ENCODE results near the gene ANO1.

The ANO1 gene

DNA sequence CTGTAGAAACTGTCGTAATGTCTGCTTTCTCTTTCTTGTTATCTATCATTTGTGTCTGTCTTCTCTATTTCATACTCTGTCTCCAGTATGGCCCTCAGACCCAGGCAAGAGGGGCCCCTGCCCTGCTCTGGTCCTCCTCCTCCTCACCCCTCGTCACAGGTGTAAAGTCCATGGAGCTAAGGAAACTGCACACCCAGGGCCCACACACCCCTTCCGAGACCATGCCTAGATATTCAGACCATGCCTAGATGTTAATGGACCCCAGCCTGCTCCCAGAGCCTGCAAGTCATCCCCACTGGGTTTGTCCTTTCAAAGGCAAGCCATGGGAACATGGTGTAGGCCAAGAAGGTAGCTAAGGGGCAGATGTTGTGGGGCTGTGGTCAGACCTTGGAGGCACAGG is 24.1 kb upstream of the ANO1 start:
- no peak for DNase-seq

DNA sequence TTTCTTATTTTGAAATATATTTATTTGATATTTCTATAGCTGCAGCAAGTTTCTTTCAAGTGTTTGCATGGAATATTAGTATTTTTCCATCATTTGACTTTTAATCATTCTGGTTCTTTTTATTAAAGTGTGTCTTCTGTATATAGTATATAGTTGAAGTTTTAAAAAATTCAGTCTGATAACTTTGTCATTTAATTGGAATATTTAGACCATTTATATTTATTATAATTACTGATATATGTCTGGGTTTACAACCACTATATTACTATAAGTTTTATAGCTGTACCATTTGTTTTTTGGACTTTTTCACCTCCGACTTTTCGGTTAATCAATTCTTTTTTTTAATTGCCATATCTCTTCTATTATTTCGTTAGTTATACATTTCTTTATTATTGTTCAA is 22.7 kb upstream of the ANO1 start:
- DNase-seq, result no peak

DNA sequence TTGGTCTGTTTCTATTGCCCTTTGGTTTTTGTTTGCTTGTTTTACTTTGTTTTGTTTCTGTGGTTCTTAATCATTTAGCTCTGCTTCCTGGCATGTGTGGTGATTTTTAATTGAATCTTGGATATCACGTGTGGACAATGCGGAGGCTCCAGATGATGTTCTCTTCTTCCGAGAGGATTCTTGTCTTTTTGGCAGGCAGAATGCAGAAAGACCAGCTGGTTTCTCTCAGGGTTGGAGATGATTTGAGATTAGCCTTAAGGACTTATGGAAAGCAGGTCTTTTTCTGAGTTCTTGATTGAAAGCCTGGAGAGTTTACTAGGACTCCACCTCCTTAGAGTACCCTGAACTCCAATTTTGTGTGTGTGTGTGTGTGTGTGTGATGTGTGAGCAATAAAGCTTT is 21.0 kb upstream of the ANO1 start:
- no peak for DNase-seq

DNA sequence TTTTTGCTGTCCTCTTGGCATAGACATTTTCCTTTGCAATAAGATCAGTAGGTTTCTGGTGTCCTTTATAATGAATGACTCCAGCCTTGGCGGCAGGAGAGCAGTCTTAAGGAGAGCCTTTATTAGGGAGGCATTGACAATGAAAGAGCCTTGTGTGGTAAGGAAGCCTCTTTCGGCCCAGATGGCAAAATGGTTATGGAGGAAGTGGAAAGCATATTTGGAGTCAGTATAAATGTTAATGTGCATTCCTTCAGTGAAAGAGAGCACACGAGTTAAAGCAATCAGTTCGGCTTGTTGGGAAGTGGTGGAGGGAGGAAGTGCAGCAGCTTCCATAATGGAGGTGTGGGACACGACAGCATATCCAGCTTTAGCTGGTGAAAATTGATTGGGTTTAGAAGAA is 18.1 kb upstream of the ANO1 start:
- no peak for DNase-seq

DNA sequence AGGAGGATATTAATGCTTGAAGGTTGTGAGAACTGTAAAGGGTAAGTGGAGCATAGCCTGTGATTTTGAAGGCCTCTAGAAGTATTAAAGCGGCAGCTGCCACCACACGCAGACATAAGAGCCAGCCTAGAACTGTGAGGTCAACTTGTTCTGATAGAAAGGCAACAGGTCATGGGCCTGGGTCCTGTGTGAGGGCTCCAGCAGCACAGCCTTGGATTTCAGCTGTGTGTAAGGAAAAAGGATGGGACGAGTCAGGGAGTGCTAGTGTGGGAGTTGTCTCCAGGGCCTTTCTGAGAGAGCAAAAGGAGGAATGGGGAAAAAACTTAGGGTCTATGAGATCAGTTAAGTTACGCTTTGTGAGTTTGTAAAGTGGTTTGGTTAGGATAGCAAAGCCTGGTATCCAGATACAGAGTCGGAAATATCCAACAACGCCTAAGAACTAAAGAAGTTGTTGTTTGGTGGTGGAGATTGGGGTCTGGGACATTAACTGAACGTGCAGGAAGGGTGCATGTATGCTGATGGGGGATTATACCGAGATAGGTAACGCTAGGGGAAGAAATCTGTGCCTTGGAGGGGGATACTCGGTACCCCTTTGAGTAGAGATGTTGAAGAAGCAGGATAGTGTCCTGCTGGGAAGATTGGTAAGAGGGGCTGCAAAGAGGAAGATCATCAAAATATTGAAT is 17.4 kb upstream of the ANO1 start:
- no peak for DNase-seq

DNA sequence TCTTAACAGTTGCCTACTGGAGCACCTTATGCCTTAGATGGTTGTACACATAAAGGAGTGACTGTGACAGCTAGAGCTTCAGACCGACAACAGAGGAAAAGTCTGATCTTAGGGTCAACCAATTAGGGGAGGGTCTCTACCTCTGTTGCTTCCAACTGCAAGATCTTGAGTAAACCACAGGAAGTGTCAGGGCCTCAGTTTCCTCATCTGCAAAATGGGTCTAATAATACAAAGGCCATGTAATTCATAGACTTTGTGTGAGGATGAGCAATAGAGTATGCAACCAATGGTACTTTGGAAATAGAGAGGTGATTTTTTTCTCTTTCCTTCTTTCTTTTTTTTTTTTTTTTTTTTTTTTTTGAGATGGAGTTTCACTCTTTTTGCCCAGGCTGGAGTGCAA is 16.4 kb upstream of the ANO1 start:
- no peak for DNase-seq

DNA sequence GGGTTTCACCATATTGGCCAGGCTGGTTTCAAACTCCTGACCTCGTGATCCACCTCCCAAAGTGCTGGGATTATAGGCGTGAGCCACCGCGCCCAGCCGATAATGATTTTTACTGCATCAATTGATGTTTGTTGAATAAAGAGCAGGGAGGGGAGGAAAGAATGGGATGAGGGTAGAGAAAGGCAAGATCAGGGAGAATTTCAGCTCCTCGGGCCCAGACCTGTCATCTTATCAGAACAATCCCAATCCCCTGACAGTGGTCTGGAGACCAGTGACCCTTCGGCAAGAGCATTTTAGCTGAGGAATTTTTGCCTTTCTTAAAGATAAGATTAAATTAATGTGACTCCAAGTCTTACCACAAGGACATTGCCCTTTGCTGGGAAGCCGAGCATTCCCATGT is 15.0 kb upstream of the ANO1 start:
- no peak for DNase-seq

DNA sequence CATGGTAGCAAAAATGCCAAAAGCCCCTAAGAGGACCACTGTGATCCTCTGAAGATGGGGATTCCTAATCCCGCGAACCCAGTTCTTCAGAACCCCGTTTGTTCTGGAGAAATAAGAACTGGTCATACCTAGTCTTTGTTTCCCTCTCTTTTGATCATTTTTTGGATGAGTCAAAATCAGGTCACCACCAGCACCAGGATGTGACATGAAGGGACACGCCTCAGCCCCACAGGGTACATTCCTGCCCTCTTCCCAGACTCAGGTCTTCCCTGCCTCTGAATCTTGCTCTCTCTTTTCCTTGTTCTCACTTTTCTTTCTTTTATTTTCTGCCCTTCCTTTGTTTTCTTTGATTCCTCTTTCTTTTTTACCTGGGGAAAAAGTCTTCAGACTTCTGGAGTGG is 14.6 kb upstream of the ANO1 start:
- DNase-seq, result no peak

DNA sequence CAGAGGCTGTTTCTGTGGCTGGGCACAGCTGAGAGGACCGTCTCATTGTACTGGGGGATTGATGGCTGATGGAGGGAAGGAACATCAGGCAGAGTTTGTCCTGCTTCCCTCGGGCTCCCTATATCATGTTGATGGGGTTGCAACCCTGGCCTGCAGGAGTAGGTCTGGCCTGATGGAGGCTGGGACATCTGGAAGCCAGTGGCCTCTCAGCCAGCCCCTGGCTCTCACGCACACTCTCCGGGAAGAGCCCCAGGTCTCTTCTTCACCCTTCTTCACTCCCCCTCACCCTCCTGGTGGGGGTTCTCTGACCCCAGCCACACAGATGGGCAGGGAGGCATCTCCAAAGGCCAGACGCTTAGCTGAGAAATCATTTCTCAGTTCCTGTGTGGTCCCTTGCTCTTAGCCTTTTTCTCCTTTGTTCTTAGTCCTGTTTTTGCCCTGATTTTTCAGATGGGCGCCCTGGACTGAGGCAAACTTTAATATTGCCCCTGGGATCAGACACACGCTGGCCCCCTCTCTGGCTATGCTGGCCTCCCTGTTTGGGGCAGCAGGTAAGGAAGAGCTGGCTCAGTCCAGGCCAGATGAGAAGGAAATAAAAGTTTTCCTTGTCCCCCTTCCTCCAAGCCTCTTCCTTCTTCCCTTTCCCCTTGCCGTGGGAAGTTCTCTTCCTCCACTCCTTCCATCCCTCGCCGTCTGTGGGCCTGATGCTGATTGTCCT is 13.9 kb upstream of the ANO1 start:
- DNase-seq, result no peak

DNA sequence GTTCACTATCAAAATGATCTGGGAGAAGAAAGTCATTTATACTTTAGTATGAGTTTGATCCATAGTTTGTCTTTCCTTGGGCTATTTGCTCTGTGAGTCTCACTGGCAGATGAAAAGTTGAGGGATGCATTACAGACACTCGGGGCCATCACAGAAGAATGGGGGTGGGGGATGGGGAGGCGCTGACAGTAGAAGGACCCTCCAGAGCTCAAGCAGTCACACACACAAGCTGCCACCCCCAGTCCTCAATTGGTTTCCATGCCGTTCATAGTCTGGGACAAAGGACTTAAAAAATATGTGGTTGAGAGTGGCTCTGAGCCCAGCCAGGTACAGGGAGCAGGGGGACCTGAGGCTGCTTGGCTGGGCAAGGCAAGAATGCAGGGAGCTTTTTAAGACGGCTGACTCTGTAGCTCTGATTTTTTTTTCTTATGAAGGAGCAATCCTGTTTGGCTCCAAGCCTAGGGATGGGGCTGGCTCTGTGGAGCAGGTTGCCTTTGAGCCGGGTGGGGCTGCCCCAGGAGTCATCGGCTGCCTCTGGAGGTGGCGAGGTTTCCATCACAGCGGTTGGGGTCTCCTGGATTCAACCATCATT is 13.3 kb upstream of the ANO1 start:
- DNase-seq, result no peak

DNA sequence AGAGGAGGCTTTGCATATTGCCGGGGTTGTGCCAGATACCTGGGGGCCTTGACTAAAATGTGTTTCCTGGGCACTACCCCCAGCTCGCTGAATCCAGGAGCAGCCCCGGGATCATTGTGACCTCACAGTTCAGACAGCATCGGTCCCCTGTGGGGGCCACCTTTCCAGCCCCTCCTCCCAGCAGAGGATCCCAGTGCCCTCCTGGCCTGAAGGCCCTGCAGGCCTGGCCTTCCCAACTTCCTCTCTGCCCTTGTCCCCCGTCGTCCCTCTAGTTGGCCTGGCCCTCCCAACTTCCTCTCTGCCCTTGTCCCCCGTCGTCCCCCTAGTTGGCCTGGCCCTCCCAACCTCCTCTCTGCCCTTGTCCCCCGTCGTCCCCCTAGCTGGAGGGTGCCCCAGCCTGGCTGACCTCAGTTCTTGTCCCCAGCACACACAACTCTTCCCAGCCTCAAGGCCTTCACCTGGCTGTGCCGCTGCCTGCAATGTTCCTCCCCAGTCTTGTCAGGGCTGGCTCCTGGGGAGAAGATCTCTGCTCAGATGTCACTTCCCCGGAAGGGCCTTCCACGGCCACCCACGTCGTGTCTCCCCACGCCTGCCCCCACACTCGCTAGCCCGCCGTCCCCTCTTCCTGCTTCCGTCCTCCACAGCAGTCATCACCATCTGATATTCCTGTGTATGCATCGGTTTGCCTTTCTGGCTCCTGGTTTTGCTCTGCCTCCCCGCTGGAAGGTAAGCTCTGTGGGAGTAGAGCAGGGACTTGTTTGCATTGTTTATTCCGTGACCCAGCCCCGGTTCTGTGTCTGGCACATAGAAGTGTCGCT is 12.6 kb upstream of the ANO1 start:
- DNase-seq, result no peak

DNA sequence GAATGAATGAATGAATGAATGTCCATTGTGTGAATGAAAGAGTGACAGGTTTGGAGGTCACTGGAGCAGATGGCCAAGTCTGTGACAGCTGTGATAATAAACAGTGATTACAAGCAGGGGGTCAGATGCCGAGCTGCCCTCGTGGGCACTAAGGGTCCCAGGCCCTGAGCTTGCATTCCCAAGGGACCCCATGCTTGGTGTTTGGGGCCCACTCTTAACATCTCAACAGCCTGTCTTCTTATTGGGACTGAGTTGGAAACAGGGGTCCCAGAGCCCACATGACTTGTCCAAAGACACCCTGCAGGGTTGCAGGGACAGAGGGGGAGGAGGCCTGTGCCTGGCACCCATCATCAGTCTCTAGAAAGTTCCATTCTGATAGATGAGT is 12.0 kb upstream of the ANO1 start:
- no peak for DNase-seq

DNA sequence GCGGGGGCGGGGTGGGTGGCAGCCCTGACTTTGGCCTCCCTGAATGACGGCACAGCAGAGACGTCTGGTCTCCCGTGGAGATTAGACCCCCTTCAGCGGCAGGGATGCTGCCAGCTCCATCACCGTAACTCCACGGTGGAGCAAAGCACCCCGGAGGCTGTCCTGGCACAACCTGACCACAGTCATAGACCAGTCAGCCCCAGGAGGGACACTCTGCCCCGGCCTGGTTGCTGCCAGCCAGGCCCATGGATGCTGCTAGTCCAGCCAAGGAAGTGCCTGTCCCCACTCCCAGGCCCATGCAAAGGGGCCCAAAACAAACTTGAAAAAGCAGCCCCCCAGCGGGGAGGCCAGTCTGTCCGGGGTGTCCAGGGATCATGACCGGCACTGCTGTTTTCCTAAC is 11.5 kb upstream of the ANO1 start:
- DNase-seq, result no peak

DNA sequence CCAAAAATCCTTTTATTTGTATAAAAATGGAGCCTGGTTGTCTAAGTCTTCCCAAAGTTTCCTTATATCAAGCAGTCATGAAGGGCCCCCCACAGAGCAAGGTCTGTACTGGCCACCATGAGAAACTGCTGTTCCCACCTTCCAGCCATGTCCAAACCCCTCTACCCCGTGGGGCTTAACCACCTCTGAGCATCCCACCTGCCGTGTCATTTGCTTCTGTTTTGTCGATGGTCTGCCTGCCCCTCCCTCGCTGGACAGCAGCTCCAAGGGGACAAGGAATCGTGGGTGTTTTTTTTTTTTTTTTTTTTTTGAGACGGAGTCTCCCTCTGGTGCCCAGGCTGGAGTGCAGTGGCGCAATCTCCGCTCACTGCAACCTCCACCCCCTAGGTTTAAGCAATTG is 11.1 kb upstream of the ANO1 start:
- no peak for DNase-seq

DNA sequence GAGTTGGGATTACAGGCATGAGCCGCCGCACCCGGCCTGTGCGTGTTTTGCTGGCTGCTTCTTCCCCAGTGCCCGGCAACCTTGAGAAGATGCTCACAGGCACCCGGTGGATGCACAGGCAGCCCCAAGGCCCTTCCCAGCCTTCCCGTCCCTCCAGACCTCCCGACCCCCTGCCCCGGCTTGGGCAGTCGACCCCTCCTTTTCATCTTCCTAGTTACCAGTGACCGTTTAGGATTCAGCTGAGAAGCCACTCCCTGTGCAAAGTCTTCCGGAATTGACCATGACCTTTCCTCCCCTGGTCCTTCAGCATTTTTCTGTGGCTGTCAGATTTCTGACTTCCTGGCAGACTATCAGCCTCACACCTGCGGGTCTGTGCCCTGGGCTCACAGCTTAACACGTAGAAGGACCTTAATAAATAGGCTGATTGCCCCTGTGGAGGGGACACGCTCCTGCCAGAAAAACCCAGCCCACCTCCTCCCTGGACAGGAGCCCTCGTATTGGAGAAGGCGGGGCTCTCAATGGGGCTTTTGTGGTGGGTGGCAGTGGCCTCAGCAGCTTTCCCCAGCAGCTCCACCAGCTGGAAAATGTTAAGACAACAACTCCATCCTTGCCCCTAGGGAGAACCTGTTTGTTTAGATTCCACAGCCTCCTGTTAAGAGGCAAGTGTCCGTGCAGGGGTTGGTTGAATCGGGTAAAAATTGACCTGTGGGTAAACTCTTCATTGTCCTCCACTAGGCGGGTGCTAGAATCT is 10.4 kb upstream of the ANO1 start:
- no peak for DNase-seq

DNA sequence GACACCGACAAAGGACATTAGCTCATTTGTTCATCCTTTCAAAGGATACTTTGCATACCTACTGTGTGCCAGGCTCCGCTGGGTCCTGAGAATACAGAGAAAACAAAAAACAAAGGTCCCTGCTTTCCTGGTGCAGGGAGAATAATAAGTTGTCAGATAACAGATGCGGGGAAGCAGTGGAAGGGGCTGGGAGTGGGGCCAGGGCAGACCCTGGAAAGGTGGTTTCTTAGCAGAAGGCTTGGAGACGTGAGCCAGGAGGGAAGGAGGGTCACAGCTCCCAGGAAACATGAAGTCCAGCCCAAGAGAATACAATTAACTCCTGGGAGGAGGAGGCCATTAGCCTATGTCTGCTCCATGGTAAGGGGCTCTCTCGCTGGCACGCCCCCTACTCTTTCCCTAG is 9.8 kb upstream of the ANO1 start:
- DNase-seq, result no peak

DNA sequence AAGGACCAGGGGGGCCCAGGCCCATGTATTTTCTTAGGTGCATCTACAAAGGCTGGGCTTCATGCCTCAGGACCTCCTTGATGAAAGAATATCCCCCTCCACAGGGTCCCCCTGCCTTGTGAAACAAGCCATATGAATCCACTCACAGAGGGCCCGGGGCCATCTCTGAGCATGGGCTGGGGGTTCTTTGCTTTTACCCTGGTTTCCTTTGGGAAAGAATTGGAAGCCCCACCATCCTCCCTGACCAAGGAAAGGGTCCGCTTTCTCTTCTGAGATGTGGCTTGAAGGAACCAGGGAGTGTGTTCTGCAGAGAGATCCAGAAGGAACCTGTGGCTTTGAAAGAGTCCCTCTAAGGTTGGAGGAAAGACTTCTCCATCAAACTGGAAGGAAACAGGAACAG is 9.2 kb upstream of the ANO1 start:
- no peak for DNase-seq

DNA sequence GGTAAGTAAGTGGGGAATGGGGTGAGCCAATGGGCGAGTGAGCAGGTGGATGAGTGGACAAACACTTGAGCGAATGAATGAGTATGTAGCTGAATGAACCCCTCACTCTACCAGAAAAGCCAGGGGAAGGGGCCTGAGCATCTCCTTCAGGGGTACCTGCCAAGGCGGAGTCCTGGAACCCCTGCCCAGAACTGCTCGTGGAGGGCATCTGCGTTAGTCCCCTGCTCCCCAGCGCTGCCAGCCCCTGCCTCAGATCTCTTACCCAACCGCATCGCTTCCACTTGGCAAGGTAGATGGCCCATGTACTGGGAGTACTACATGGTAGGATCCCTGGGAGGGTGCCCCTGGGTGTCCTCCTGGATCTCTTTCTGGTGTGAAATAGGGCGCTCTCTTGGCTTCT is 7.4 kb upstream of the ANO1 start:
- DNase-seq, result no peak

DNA sequence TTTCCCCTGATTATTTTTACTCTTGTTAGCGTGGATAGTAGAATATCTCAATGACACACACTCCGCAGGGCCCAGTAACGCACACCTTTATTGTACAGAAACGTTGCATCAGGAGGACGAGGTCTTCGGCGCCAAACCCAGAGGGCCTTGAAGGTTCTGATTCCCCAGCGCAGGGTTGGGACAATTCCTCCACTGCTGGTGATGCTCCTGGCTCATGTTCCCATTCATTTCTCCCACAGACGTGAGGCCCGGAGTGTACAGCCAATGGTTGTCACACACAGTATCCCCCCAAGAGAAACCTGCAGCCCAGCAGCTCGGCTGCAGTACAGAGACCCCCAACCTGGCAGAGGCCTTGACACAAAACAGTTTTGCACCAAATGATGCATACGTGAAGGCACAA is 6.1 kb upstream of the ANO1 start:
- no peak for DNase-seq

DNA sequence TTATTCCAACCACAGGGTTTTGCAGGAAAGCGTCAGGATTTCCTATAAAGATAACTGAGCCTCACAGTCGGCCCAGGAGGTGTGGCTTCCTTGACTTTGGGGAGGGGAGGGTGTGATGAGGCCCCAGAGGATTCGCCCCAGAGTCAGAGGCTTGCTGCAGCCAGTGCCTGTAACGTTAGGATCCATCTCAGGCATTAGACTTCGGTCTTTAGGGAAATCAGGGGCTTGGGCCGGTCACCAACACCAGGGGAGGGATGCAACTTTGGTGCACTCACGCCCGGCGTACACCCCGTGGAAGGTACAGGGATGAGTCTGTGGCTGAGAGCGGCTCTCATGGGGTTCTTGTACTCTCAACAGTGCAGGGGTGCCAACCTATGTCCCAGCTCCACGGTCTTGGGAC is 5.7 kb upstream of the ANO1 start:
- no peak for DNase-seq

DNA sequence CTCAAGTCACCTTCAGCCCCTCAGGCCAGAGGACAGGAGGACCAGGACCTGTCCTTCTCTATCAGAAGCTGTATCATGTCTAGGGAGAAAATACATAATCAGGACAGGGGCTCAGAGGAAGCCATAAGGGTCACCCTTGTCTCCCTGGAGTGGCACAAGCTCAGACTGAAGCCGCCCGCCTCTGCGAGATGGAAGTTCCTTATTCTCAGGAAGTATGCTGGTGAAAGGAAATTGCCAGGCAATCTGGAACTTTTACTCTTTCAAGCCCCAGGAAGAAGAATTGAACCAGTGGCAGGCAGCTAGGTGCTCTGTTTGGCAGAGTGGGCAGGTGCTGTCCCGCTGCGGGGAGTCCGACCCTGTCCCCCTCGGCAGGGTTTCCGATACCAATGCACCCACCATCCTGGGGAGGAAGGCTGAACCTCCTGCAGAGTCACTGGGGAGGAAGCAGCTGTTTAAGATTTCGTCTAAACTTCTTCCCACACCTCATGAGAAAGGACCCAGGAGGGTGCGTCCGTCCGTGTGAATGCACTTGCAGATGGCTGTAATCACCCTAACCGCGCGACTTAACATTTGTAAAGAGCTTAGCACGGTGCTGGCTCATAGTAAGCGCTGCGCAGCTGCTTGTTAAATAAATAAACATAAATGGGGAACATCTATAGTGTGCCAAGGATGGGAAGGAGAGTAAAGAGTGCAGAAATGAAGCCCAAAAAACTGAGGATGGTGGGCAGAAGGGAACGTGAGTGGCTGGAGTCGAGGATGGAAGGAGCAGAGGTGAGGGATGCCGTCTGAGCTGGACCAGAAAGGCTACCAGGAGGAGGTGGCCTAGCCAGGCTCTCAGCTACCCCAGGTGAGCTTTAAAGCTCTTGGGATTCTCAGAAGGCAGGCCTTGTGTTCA is 5.0 kb upstream of the ANO1 start:
- no peak for DNase-seq

DNA sequence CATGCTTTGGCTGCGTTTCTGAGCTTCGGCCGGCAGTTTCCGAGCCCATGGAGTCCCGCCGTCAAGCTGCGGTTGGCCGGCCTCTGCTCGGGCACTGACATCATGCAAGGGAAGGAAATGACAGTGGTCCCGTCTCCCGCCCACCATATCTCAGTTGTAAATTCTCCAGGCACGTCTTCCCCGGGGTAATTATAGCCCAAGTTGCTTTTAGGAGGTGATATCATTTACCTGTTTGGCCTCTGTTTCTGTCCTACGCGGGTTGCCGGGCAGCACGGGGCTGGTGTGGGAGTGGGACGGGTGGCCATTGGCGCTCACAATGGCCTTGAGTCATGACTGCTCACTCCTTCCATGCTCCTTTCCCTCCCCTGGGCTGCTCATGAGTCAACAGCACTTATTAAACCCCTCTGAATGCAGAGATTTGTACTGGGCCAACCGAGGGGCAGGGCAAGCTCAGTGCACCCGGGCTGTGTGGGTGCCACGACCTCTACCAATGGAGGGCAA is 4.2 kb upstream of the ANO1 start:
- DNase-seq, result no peak
